ENCODE measurements around the gene ASRGL1.

The ASRGL1 gene

GRCh38 chr11:62435846-62436660, 98.8 kb downstream of the ASRGL1 start:
- DNase-seq (ENCODE audit: insufficient read length, low spot score), result no peak
- no peak for FAIRE-seq
- TF ChIP-seq CTCF (IDR thresholded peaks at IDR 0.05; ENCODE audit: insufficient read depth, missing control alignments), result no peak

- DNase-seq (ENCODE audit: insufficient read length, low spot score), result no peak
- no peak for FAIRE-seq
Measured at GRCh38 chr11:62437616-62438015, 100.4 kb downstream of the ASRGL1 start.

GRCh38 chr11:62438641-62439040, 101.4 kb downstream of the ASRGL1 start:
- FAIRE-seq (no peak), DNase-seq (ENCODE audit: insufficient read length, low spot score) (no peak)
- no peak for TF ChIP-seq CTCF (IDR thresholded peaks at IDR 0.05; ENCODE audit: insufficient read depth, missing control alignments)

More at GRCh38 chr11:62437616-62438015, 100.4 kb downstream of the ASRGL1 start:
- TF ChIP-seq CTCF (IDR thresholded peaks at IDR 0.05; ENCODE audit: insufficient read depth, missing control alignments), result no peak

- no peak for TF ChIP-seq CTCF (IDR thresholded peaks at IDR 0.05; ENCODE audit: insufficient read depth, missing control alignments)
- FAIRE-seq, result no peak
- DNase-seq (ENCODE audit: insufficient read length, low spot score), result no peak
Measured at GRCh38 chr11:62439785-62440602, 102.7 kb downstream of the ASRGL1 start.
